ENCODE results near the gene ZNF654. TPM values are rescaled to one million over a fixed set of nuclear protein-coding genes. Genes with fewer than 3 reads are reported as not detected.

ZNF654 gene
- total and polyA plus RNA-seq, 2 donors (not counting 3 experiments of a cell fraction or from before 2014, with no cell fraction given) = 2.9 to 14.6 TPM

DNA sequence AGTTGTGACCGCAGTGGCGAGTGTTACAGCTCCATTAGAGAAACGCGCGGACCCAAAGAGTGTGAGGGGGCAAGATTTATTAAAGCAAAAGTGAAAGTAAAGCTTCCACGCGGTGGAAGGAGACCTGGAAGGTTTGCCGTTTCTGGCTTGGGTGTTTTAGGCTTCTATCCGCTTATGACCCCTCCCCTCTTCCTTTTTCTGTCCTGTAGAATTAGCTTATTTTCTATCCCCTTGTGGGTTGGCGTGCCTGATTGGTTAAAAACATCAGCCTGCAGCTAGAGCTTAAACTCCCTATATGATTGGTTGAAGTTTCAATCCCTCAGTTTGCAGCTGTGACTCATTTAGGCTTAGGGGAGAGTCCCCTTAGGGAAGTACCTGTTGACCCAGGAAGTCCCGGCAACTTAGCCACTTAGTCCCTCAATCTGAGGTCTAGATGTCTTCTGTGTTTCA lies 130.3 kb downstream of the ZNF654 start:
- Histone ChIP-seq H3K36me3 (ENCODE audit: control insufficient read depth in 2 of 2, extremely low read depth in 1 of 2, insufficient read depth in 2 of 2, low read length in 2 of 2) (no peaks in the 10 kb centered on the region), H4K20me1 (replicated peaks; ENCODE audit: control insufficient read depth, extremely low read depth, insufficient read depth, low read length) (no peaks in the 10 kb centered on the region), H3K4me1 (ENCODE audit: control insufficient read depth, extremely low read depth, insufficient read depth, low read length) (no peaks in the 10 kb centered on the region), H2AFZ (ENCODE audit: low read depth, low read length) (no peak overlapping the region), H3K9ac (replicated peaks; ENCODE audit: extremely low read depth, insufficient read depth, low read length) (no peak overlapping the region), H3K27me3 (ENCODE audit: control insufficient read depth in 2 of 2, insufficient read depth in 2 of 2, low read length in 2 of 2) (no peaks in the 10 kb centered on the region), H3K4me3 (replicated peaks in 1 of 3; ENCODE audit: insufficient read depth in 1 of 3, low read depth in 1 of 3, low read length in 3 of 3) (no peak overlapping the region), H3K79me2 (ENCODE audit: control insufficient read depth, insufficient read depth, low read length) (no peaks in the 10 kb centered on the region), H3K4me2 (ENCODE audit: insufficient read depth, low read length) (no peak overlapping the region), H3K9me3 (replicated peaks; ENCODE audit: control insufficient read depth, insufficient read depth, low read length) (no peaks in the 10 kb centered on the region), H3K9me1 (replicated peaks; ENCODE audit: control insufficient read depth, extremely low read depth, insufficient read depth, low read length) (no peaks in the 10 kb centered on the region), H3K27ac (ENCODE audit: insufficient read depth, low read depth, low read length) (no peak overlapping the region)
- CTCF ChIA-PET = interaction anchor here (1.3 kb wide), 1 partner anchor 9 kb away, joined by 4 read pairs; no protein-coding TSS in a partner anchor
- no TSS peak for BruUV-seq (replicated peaks)
- POLR2A ChIA-PET = no interaction called here
- TF ChIP-seq FOS (IDR thresholded peaks at IDR 0.05; ENCODE audit: borderline replicate concordance, insufficient read depth, low read length) (no peak), EZH2 (IDR thresholded peaks at IDR 0.05; ENCODE audit: borderline replicate concordance, low read depth, low read length, severe bottlenecking) (no peak), JUN (IDR thresholded peaks at IDR 0.05; ENCODE audit: borderline replicate concordance, insufficient read depth, insufficient read length, low read depth) (no peak), POLR2A (IDR thresholded peaks at IDR 0.05; ENCODE audit: low read depth, low read length) (no peak), POLR2AphosphoS5 (IDR thresholded peaks at IDR 0.05; ENCODE audit: insufficient read depth, low read depth, low read length) (no peak), MYC (IDR thresholded peaks at IDR 0.05; ENCODE audit: low read depth, low read length) (no peak), GATA2 (IDR thresholded peaks at IDR 0.05; ENCODE audit: insufficient read depth, insufficient read length, low read depth, low read length) (no peak)
- TF ChIP-seq, protein P1, sequence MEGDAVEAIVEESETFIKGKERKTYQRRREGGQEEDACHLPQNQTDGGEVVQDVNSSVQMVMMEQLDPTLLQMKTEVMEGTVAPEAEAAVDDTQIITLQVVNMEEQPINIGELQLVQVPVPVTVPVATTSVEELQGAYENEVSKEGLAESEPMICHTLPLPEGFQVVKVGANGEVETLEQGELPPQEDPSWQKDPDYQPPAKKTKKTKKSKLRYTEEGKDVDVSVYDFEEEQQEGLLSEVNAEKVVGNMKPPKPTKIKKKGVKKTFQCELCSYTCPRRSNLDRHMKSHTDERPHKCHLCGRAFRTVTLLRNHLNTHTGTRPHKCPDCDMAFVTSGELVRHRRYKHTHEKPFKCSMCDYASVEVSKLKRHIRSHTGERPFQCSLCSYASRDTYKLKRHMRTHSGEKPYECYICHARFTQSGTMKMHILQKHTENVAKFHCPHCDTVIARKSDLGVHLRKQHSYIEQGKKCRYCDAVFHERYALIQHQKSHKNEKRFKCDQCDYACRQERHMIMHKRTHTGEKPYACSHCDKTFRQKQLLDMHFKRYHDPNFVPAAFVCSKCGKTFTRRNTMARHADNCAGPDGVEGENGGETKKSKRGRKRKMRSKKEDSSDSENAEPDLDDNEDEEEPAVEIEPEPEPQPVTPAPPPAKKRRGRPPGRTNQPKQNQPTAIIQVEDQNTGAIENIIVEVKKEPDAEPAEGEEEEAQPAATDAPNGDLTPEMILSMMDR (IDR thresholded peaks at IDR 0.05; ENCODE audit: extremely low read depth in 1 of 2, insufficient read depth in 1 of 2, low read depth in 1 of 2, low read length in 2 of 2) = no peak
- TF ChIP-seq, protein P2, sequence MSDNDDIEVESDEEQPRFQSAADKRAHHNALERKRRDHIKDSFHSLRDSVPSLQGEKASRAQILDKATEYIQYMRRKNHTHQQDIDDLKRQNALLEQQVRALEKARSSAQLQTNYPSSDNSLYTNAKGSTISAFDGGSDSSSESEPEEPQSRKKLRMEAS (IDR thresholded peaks at IDR 0.05; ENCODE audit: insufficient read depth, insufficient read length) = no peak
- intact Hi-C loops (cut with micrococcal nuclease) = no loop called here
- FAIRE-seq = no peak
- dilution Hi-C loops (cut with MboI; ENCODE audit: extremely low pct_ligation_motif_present, low sequenced_read_pairs) = no loop called here
- no peak for DNase-seq (ENCODE audit: low read depth, low spot score)

Data from endothelial cell of umbilical vein (primary cell).